RWPE2 (cell line): Measurements from ENCODE around the gene CDK1.
"Not testable (repeated sequence)": the region's sequence is repeated elsewhere in the genome, so short reads cannot be mapped to it uniquely, and the experiment has no call there.

ENCODE experiments used
- ATAC-seq: fragments of 200-7000 bp; cut with Tn5 transposase; 3 replicates; pipeline ENCODE4 v1.9.1; 2021; ENCODE audit warnings: low read depth
- DNase-seq: peaks from one replicate; pipeline ENCODE4 v3.0.0-alpha.2; 2020; ENCODE audit warnings: low spot score
- H3K27ac ChIP-seq: fragments of 450-650 bp; 2 replicates; pipeline ENCODE4 v1.5.1; 2017; ENCODE audit warnings: mild to moderate bottlenecking; ENCODE audit not compliant: poor library complexity, severe bottlenecking
- H3K27me3 ChIP-seq: fragments of 250-450 bp; sonication (Bioruptor Pico); 2 replicates; pipeline ENCODE4 v1.5.1; 2021; ENCODE audit warnings: mild to moderate bottlenecking, moderate library complexity; ENCODE audit not compliant: insufficient read depth, poor library complexity, severe bottlenecking
- H3K36me3 ChIP-seq: fragments of 250-450 bp; sonication (Bioruptor Pico); 2 replicates; pipeline ENCODE4 v1.5.1; 2020; ENCODE audit warnings: low read depth, mild to moderate bottlenecking, moderate library complexity
- H3K4me1 ChIP-seq: fragments of 250-450 bp; sonication (Bioruptor Pico); 2 replicates; pipeline ENCODE4 v1.5.1; 2021; ENCODE audit warnings: mild to moderate bottlenecking, moderate library complexity; ENCODE audit not compliant: insufficient read depth, poor library complexity, severe bottlenecking
- H3K4me3 ChIP-seq: fragments of 250-450 bp; sonication (Bioruptor Pico); 2 replicates; pipeline ENCODE4 v1.5.1; 2021; ENCODE audit warnings: mild to moderate bottlenecking, moderate library complexity; ENCODE audit not compliant: severe bottlenecking
- H3K9me3 ChIP-seq: fragments of 250-450 bp; sonication (Bioruptor Pico); 2 replicates; pipeline ENCODE4 v1.5.1; 2021; ENCODE audit warnings: mild to moderate bottlenecking, moderate library complexity; ENCODE audit not compliant: severe bottlenecking
- CTCF ChIP-seq: fragments of 450-650 bp; IDR thresholded peaks from one replicate; pipeline ENCODE4 v1.5.1; 2017; ENCODE audit warnings: mild to moderate bottlenecking, moderate library complexity; ENCODE audit not compliant: poor library complexity, severe bottlenecking

CDK1 gene

GRCh38 chr10:60828489-60828852, 50.2 kb downstream of the CDK1 start:
- Histone ChIP-seq H3K27ac (peak overlapping the region; percentile 72), H3K4me3 (no peak overlapping the region)

GRCh38 chr10:60832136-60832535, 53.9 kb downstream of the CDK1 start:
- not testable (repeated sequence) for H3K4me1 ChIP-seq, H3K27me3 ChIP-seq, DNase-seq, H3K36me3 ChIP-seq, H3K27ac ChIP-seq, H3K9me3 ChIP-seq, H3K4me3 ChIP-seq, ATAC-seq

More at GRCh38 chr10:60828489-60828852, 50.2 kb downstream of the CDK1 start:
- H3K36me3 ChIP-seq, result no peaks in the 10 kb centered on the region
- no peak for DNase-seq
- TF ChIP-seq CTCF, result no peak
- no peaks in the 10 kb centered on the region for H3K27me3 ChIP-seq
- ATAC-seq, result 0 out of 3 replicates have a peak, but pooled peaks have one; percentile 21
- H3K4me1 ChIP-seq, result peaks cover 4% of the 10 kb centered on the region
- no peaks in the 10 kb centered on the region for H3K9me3 ChIP-seq

DNA sequence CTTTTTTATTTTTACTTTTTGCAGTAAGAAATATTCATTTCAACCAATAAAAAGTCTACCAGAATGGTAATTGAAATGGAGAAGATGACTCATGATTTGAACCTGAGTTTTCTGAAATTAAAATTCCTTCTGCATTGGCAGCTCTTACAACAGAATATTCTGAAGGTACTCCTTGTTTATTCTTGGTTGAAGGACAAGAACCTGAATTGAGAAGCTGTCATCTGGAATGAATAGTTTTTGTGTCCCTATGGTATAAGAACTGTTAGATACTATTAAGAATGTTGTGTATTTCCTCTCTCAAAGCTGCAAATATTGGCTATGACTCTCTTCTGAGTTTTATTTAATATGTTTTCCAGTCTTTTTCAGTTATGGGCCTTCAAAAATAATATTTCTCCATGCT, 56.1 kb downstream of the CDK1 start:
- DNase-seq (no peak), ATAC-seq (no peak)
- Histone ChIP-seq H3K27me3 (no peaks in the 10 kb centered on the region), H3K4me3 (no peak overlapping the region), H3K27ac (no peak overlapping the region), H3K36me3 (no peaks in the 10 kb centered on the region), H3K4me1 (no peaks in the 10 kb centered on the region), H3K9me3 (no peaks in the 10 kb centered on the region)
- TF ChIP-seq CTCF, result no peak

DNA sequence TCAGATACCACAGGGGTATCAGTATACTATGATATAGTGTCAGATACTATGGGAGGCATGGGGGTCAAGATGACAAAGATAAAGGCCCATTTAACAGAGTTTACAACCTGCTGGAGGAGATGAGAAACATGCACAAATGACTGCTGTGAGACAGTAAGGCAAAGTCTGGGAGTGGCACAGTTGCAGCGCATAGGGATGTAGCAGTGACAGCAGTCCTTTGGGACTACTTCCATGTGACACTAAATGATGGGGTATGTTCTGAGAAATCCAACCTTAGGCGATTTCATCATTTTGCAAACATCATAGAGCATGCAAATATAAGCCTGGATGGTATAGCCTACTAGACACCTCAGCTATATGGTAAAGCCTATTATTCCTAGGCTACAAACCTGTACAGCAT, 56.8 kb downstream of the CDK1 start:
- no peak for ATAC-seq

GRCh38 chr10:60841227-60841626, 62.9 kb downstream of the CDK1 start:
- H3K4me1 ChIP-seq, H3K36me3 ChIP-seq, DNase-seq, H3K27ac ChIP-seq, H3K4me3 ChIP-seq, H3K27me3 ChIP-seq, ATAC-seq, H3K9me3 ChIP-seq: not testable (repeated sequence)

More for the DNA sequence above, 56.8 kb downstream of the CDK1 start:
- no peaks in the 10 kb centered on the region for H3K27me3 ChIP-seq
- no peak overlapping the region for H3K4me3 ChIP-seq
- no peaks in the 10 kb centered on the region for H3K36me3 ChIP-seq
- H3K9me3 ChIP-seq, result no peaks in the 10 kb centered on the region
- TF ChIP-seq CTCF, result no peak
- no peak for DNase-seq
- H3K27ac ChIP-seq, result no peak overlapping the region
- H3K4me1 ChIP-seq, result no peaks in the 10 kb centered on the region

GRCh38 chr10:60842694-60843093, 64.4 kb downstream of the CDK1 start:
- Histone ChIP-seq H3K9me3 (no peaks in the 10 kb centered on the region), H3K27ac (no peak overlapping the region), H3K27me3 (no peaks in the 10 kb centered on the region), H3K36me3 (no peaks in the 10 kb centered on the region), H3K4me3 (no peak overlapping the region), H3K4me1 (no peaks in the 10 kb centered on the region)
- no peak for ATAC-seq
- DNase-seq, result no peak
- TF ChIP-seq CTCF, result no peak
